ENCODE results near the gene PLEKHA1.
A peak's percentile ranks its signal among the peaks of the same experiment; 100 is the strongest.

The PLEKHA1 gene

DNA sequence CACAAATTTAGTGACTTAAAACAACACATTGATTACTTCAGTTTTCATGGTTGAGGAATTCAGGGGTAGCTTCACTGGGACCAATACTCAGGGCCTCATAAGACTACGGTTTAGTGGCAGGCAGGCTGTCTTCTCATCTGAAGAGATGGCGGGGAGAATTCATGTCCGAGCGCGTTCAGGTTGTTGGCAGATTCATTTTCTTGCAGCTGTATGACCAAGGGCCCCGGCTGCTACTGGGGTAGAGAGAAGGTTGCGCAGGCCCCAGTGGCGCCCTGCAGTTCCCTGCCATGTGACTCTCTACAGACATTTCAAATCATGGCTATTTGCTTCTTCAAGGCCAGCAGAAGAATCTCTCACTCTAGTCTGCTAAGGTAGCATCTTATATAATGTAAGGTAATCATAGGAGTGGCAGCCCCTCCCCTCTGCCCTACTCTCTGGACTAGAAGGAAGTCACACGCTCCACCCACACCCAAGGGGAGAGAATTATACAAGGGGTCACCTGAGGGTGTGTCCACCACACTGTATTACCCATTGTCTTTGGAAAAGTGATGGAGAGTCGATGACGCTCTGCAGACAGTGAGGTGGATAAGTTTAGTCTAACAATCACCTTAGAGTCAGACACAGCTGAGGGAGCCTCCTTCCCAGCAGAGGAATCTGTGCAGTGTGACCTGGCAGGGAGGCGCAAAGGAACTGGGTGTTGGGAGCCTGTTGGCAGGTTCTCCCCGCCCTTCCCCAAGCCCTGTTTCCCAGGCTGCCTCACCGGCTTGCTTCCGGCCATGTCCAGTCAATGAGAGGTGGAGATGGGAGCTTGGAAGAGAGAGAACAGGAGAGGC, 35.7 kb upstream of the PLEKHA1 start:
- no peak overlapping the region for H3K4me3 ChIP-seq (ENCODE audit: low read depth, low read length)
- TF ChIP-seq, protein P1, sequence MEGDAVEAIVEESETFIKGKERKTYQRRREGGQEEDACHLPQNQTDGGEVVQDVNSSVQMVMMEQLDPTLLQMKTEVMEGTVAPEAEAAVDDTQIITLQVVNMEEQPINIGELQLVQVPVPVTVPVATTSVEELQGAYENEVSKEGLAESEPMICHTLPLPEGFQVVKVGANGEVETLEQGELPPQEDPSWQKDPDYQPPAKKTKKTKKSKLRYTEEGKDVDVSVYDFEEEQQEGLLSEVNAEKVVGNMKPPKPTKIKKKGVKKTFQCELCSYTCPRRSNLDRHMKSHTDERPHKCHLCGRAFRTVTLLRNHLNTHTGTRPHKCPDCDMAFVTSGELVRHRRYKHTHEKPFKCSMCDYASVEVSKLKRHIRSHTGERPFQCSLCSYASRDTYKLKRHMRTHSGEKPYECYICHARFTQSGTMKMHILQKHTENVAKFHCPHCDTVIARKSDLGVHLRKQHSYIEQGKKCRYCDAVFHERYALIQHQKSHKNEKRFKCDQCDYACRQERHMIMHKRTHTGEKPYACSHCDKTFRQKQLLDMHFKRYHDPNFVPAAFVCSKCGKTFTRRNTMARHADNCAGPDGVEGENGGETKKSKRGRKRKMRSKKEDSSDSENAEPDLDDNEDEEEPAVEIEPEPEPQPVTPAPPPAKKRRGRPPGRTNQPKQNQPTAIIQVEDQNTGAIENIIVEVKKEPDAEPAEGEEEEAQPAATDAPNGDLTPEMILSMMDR (IDR thresholded peaks at IDR 0.05; ENCODE audit: low read depth, low read length) = no peak
- TF ChIP-seq POLR2A (IDR thresholded peaks at IDR 0.05; ENCODE audit: extremely low read depth, insufficient read length) (no peak), MYC (IDR thresholded peaks at IDR 0.05; ENCODE audit: low read depth, low read length) (no peak)
- TF ChIP-seq, protein P2, sequence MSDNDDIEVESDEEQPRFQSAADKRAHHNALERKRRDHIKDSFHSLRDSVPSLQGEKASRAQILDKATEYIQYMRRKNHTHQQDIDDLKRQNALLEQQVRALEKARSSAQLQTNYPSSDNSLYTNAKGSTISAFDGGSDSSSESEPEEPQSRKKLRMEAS (IDR thresholded peaks at IDR 0.05; ENCODE audit: low read depth, low read length) = no peak
- no peak for DNase-seq (ENCODE audit: low read depth)

DNA sequence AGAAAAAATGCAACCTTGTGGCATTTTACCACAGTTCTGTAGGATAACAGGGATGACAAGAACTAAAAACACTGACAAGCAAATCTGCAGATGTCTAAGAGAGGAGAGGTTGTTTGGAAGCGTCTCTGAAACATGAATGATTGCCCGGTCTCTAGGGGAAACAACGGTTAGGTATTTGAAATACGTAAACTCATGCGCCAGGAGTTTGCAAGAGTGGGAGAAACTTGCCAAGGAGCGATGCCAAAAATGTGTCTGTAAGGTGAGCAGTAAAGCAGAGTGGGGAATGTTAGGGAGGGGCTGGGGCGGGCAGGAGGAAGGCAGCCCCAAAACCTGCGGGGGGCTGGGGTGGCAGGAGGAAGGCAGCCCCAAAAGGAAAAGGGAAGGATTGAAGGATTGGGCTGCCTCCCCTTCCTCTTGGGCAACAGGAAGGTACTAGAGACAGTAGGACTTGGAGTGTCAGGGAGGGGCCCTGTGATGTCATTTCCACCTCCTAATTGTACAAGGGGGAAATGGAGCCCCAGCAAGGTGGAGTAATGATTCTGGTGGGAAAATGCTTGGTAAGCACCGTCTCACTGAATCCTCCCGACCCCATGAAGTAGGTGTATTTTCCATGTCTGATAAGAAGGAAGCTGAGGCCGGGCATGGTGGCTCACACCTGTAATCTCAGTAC, 33.2 kb upstream of the PLEKHA1 start:
- DNase-seq (ENCODE audit: low read depth) = peak; percentile 16
- TF ChIP-seq, protein P1 (IDR thresholded peaks at IDR 0.05; ENCODE audit: low read depth, low read length) = no peak
- TF ChIP-seq, protein P2 (IDR thresholded peaks at IDR 0.05; ENCODE audit: low read depth, low read length) = no peak
- TF ChIP-seq POLR2A (IDR thresholded peaks at IDR 0.05; ENCODE audit: extremely low read depth, insufficient read length) (no peak), MYC (IDR thresholded peaks at IDR 0.05; ENCODE audit: low read depth, low read length) (no peak)
- no peak overlapping the region for H3K4me3 ChIP-seq (ENCODE audit: low read depth, low read length)

DNA sequence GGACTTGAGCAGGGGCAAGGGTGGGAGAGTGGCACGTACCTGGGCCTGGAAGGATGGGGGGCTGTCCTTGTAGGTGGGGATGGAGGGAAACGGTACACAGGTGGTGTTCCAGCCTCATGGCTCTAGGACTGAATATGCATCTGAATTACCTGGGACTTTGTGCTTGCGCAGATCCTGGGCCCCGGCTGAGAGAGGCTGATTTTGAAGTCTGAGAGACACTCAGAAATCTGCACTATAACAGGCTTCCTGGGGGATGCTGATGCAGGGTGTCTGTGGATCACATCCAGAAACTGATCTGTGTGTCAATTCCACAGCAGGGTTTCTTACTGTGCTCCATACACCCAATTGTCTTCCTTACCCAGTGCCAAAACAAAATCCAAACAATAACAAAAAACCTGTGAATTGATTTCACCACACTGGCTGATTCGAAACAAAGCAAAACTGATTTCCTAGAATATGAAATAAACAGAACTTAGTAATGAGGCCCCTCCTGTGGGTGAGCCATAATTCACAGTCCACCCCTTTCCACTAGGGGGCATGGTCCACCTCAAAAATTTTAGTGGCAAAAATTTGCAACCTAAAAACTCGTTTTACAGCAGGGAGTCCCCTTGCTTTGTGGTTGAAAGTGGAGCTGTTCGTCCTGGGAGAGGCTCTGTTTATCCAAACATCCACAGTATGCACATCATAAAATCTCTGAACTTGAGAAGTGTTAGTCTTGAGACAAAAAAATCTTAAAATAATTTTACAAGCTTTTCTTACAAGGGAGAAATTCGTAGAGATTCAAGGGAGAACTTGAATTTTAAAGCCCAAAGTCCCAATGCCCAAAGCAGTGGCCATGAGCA, 32.0 kb upstream of the PLEKHA1 start:
- H3K4me3 ChIP-seq (ENCODE audit: low read depth, low read length) = no peak overlapping the region
- peak; percentile 45 for DNase-seq (ENCODE audit: low read depth)
- TF ChIP-seq, protein P1 (IDR thresholded peaks at IDR 0.05; ENCODE audit: low read depth, low read length) = peak; percentile 80
- TF ChIP-seq MYC (IDR thresholded peaks at IDR 0.05; ENCODE audit: low read depth, low read length) = no peak
- TF ChIP-seq, protein P2 (IDR thresholded peaks at IDR 0.05; ENCODE audit: low read depth, low read length) = no peak

DNA sequence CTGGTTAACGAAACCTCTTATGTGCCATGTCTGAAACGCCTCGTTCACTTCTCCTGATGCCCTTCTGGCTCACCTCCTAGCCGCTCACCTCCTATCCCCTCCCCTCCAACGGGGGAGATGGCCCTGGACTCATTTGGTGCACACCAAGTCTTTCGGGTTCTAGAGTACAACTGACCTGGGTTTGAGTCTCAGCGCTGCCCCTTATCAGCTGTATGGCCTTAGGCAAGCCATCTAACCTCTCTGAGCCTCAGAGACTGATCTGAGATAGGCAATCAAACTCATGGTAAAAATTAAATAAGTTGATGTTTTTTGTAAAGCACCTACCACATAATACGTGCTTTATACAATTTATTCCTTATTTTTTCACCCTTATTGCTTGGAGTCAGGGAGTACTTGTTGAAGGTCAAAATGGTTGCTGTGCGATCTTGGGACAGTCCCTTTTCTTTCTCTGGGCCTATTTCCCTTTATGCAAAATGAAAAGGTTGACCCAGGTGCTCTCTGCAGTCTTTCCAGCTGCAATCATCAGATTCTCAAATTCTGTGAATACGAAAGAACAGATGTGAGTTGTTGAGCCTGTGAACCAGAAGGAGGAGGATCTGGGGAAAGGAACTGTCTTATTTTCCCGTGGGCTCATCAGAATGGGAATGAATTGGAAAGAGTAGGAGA, 31.2 kb upstream of the PLEKHA1 start:
- DNase-seq (ENCODE audit: low read depth) = no peak
- TF ChIP-seq POLR2A (IDR thresholded peaks at IDR 0.05; ENCODE audit: extremely low read depth, insufficient read length) = no peak
- TF ChIP-seq, protein P1 (IDR thresholded peaks at IDR 0.05; ENCODE audit: low read depth, low read length) = no peak
- no peak for TF ChIP-seq MYC (IDR thresholded peaks at IDR 0.05; ENCODE audit: low read depth, low read length)
- TF ChIP-seq, protein P2 (IDR thresholded peaks at IDR 0.05; ENCODE audit: low read depth, low read length) = no peak
- H3K4me3 ChIP-seq (ENCODE audit: low read depth, low read length) = no peak overlapping the region

DNA sequence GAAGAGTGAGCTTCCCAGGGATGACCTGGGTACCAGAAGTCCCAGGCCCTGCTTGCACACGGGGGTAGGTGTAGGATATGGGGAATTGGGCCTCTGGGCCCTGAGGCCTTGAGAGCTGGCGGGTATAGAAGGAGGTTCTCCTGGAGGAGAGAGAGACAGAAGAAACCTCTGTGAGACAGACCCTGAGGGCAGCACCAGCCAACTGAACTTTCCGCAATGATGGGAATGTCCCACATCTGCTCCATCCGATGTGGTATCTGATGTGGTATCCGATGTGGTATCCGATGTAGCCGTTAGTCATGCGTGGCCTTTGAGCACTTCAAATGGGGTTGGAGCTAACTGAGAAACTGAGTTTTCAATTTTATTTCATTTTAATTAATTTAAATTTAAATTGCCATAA, 30.6 kb upstream of the PLEKHA1 start:
- TF ChIP-seq, protein P1 (IDR thresholded peaks at IDR 0.05; ENCODE audit: low read depth, low read length) = no peak
- TF ChIP-seq POLR2A (IDR thresholded peaks at IDR 0.05; ENCODE audit: extremely low read depth, insufficient read length) = no peak
- TF ChIP-seq, protein P2 (IDR thresholded peaks at IDR 0.05; ENCODE audit: low read depth, low read length) = no peak
- no peak for TF ChIP-seq MYC (IDR thresholded peaks at IDR 0.05; ENCODE audit: low read depth, low read length)

More for the DNA sequence above, 30.6 kb upstream of the PLEKHA1 start:
- H3K4me3 ChIP-seq (ENCODE audit: low read depth, low read length) = no peak overlapping the region
- no peak for DNase-seq (ENCODE audit: low read depth)

Data from NB4 (cell line).